Activated CD4-positive, alpha-beta T cell treated with anti-CD3 and anti-CD28 coated beads for 36 hours (primary cell): Measurements from ENCODE around the gene KDM1B. TPM values are rescaled to one million over a fixed set of nuclear protein-coding genes. Genes with fewer than 3 reads are reported as not detected.
A peak's percentile ranks its signal among the peaks of the same experiment; 100 is the strongest.
"Not testable (repeated sequence)": the region's sequence is repeated elsewhere in the genome, so short reads cannot be mapped to it uniquely, and the experiment has no call there.

Experiments
- ATAC-seq: fragments of 200-7000 bp; cut with Tn5 transposase; one replicate; pipeline ENCODE4 v1.10.0; 2021; ENCODE audit warnings: mild to moderate bottlenecking, moderate library complexity
- CTCF ChIA-PET: fragments of 350-600 bp; sonication (Branson Sonifier 250); formaldehyde crosslinking; loops from one replicate; lab custom pipeline; 2021; ENCODE audit warnings: antibody characterized with exemption; lab: Charles Lee
- POLR2A ChIA-PET: fragments of 350-600 bp; sonication (Branson Sonifier 250); formaldehyde crosslinking; loops from one replicate; lab custom pipeline; 2021; ENCODE audit warnings: antibody characterized with exemption, inconsistent platforms; lab: Charles Lee
- DNase-seq: peaks from one replicate; pipeline ENCODE4 v3.0.0-alpha.2; 2020
- H3K27ac Mint-ChIP-seq: one replicate; pipeline ENCODE4 v1.8.0; 2021; ENCODE audit warnings: mixed read lengths
- H3K27me3 Mint-ChIP-seq: one replicate; pipeline ENCODE4 v1.8.0; 2021; ENCODE audit warnings: mixed read lengths
- H3K36me3 Mint-ChIP-seq: one replicate; pipeline ENCODE4 v1.8.0; 2021; ENCODE audit warnings: low read depth, mixed read lengths
- H3K4me1 Mint-ChIP-seq: one replicate; pipeline ENCODE4 v1.8.0; 2021; ENCODE audit warnings: mixed read lengths
- H3K4me3 Mint-ChIP-seq: one replicate; pipeline ENCODE4 v1.8.0; 2021; ENCODE audit warnings: mild to moderate bottlenecking, moderate library complexity, mixed read lengths
- H3K9me3 Mint-ChIP-seq: one replicate; pipeline ENCODE4 v1.8.0; 2021; ENCODE audit warnings: low read depth, mixed read lengths
- intact Hi-C, 2 experiments: fragments of 100-400 bp; cut with DNase I in 1 of 2; cut with micrococcal nuclease in 1 of 2; formaldehyde crosslinking; loops; one replicate each; pipeline versions ENCODE4 v1.14.2 to v1.15.1; 2022 to 2024; cut with DNase I, micrococcal nuclease
- total RNA-seq, 2 experiments: library from RNA; stranded (reverse); gene quantifications; one replicate each; pipeline ENCODE4 v1.2.3, GENCODE V29; 2021

The KDM1B gene
- total RNA-seq, 2 experiments from 2014 or later, result 13.4 to 13.9 TPM

DNA sequence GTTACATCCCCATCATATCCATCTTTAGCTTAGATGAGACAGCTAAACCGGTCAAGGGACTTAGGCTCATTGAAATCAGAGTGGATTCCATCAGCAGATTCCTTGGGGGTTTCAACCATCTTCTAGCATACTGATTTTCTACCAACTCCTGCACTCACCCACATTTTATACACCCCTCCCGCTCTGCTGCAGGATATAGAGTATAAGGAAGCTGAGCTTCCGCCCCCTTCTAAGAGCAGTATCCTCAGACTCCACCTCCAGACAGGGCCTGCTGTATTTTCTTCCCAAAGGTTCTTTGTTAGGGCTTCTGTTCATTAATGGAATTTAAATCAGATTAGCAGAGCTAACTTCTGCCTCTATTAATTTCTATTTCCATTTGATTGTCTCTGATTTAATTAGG is 22.9 kb upstream of the KDM1B start:
- CTCF ChIA-PET, result interaction anchor here (0.6 kb wide), 1 partner anchor 221 kb away, joined by 3 read pairs; no protein-coding TSS in a partner anchor
- peaks cover 13% of the 10 kb centered on the region for H3K36me3 Mint-ChIP-seq

GRCh38 chr6:18135171-18135570 is 20.1 kb upstream of the KDM1B start:
- H3K4me1 Mint-ChIP-seq, result peaks cover 7% of the 10 kb centered on the region
- H3K36me3 Mint-ChIP-seq, result peaks cover 23% of the 10 kb centered on the region
- intact Hi-C loops, result no loop called here
- no peak overlapping the region for H3K27ac Mint-ChIP-seq
- no peaks in the 10 kb centered on the region for H3K9me3 Mint-ChIP-seq
- H3K27me3 Mint-ChIP-seq, result no peaks in the 10 kb centered on the region
- ChIA-PET CTCF (interaction anchor here (1.0 kb wide), 1 partner anchor 12 kb away, joined by 3 read pairs; the partner anchor contains the start of gene NHLRC1), POLR2A (no interaction called here)
- DNase-seq, result no peak
- H3K4me3 Mint-ChIP-seq, result no peak overlapping the region
- ATAC-seq, result no peak

More for the DNA sequence above, 22.9 kb upstream of the KDM1B start:
- ATAC-seq, result no peak
- H3K27ac Mint-ChIP-seq, result no peak overlapping the region
- H3K4me1 Mint-ChIP-seq, result peaks cover 7% of the 10 kb centered on the region
- no peaks in the 10 kb centered on the region for H3K27me3 Mint-ChIP-seq
- H3K9me3 Mint-ChIP-seq, result no peaks in the 10 kb centered on the region
- intact Hi-C loops, result no loop called here
- POLR2A ChIA-PET, result no interaction called here
- DNase-seq, result no peak
- H3K4me3 Mint-ChIP-seq, result no peak overlapping the region

DNA sequence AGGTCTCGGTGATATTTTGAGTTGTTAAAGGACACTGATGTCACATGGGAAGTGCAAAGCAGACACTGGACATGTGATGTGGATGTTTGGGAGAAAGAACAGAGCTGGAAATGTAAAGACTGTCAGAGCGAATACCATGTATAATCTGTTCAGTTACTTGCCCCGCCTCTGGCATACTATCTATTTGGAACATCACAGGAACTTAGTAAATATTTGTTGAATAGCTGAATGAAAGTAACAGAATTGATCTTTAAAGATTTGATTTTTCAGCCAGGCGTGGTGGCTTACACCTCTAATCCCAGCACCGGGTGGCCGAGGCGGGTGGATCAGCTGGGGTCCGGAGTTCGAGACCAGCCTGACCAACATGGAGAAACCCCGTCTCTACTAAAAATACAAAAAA is 19.0 kb upstream of the KDM1B start:
- ATAC-seq (no peak), DNase-seq (no peak)
- Mint-ChIP-seq H3K4me3 (no peak overlapping the region), H3K36me3 (peaks cover 24% of the 10 kb centered on the region), H3K9me3 (no peaks in the 10 kb centered on the region), H3K4me1 (peaks cover 7% of the 10 kb centered on the region), H3K27ac (no peak overlapping the region), H3K27me3 (no peaks in the 10 kb centered on the region)
- ChIA-PET CTCF (no interaction called here), POLR2A (no interaction called here)
- intact Hi-C loops, result no loop called here

GRCh38 chr6:18138906-18139305 is 16.3 kb upstream of the KDM1B start:
- Mint-ChIP-seq H3K9me3 (no peaks in the 10 kb centered on the region), H3K4me3 (no peak overlapping the region), H3K4me1 (peaks cover 7% of the 10 kb centered on the region), H3K27me3 (no peaks in the 10 kb centered on the region), H3K36me3 (peaks cover 30% of the 10 kb centered on the region), H3K27ac (no peak overlapping the region)
- intact Hi-C loops, result no loop called here
- CTCF ChIA-PET, result interaction anchor here (0.7 kb wide), 1 partner anchor 178 kb away, joined by 3 read pairs; no protein-coding TSS in a partner anchor
- no peak for DNase-seq
- no peak for ATAC-seq
- POLR2A ChIA-PET, result no interaction called here

GRCh38 chr6:18139935-18140621 is 15.1 kb upstream of the KDM1B start:
- CTCF ChIA-PET, result interaction anchor here (0.7 kb wide), 1 partner anchor 21 kb away, joined by 3 read pairs; no protein-coding TSS in a partner anchor
- intact Hi-C loops, result no loop called here
- no peak overlapping the region for H3K27ac Mint-ChIP-seq
- H3K36me3 Mint-ChIP-seq, result peaks cover 26% of the 10 kb centered on the region
- H3K9me3 Mint-ChIP-seq, result no peaks in the 10 kb centered on the region
- ATAC-seq (no peak), DNase-seq (no peak)
- no peak overlapping the region for H3K4me3 Mint-ChIP-seq
- POLR2A ChIA-PET, result no interaction called here
- H3K4me1 Mint-ChIP-seq, result peaks cover 2% of the 10 kb centered on the region
- H3K27me3 Mint-ChIP-seq, result no peaks in the 10 kb centered on the region

GRCh38 chr6:18141805-18142590 is 13.2 kb upstream of the KDM1B start:
- H3K27me3 Mint-ChIP-seq, result no peaks in the 10 kb centered on the region
- no peaks in the 10 kb centered on the region for H3K9me3 Mint-ChIP-seq
- POLR2A ChIA-PET, result no interaction called here
- CTCF ChIA-PET, result interaction anchor here (0.6 kb wide), 1 partner anchor 558 kb away, joined by 3 read pairs; no protein-coding TSS in a partner anchor
- H3K4me1 Mint-ChIP-seq, result peaks cover 3% of the 10 kb centered on the region
- intact Hi-C loops, result no loop called here
- no peak for DNase-seq
- no peak overlapping the region for H3K27ac Mint-ChIP-seq
- ATAC-seq, result no peak
- no peak overlapping the region for H3K4me3 Mint-ChIP-seq
- peaks cover 19% of the 10 kb centered on the region for H3K36me3 Mint-ChIP-seq

- Mint-ChIP-seq H3K27ac (no peak overlapping the region), H3K36me3 (peaks cover 19% of the 10 kb centered on the region)
- POLR2A ChIA-PET, result no interaction called here
Measured at GRCh38 chr6:18142591-18142861, 12.7 kb upstream of the KDM1B start.

DNA sequence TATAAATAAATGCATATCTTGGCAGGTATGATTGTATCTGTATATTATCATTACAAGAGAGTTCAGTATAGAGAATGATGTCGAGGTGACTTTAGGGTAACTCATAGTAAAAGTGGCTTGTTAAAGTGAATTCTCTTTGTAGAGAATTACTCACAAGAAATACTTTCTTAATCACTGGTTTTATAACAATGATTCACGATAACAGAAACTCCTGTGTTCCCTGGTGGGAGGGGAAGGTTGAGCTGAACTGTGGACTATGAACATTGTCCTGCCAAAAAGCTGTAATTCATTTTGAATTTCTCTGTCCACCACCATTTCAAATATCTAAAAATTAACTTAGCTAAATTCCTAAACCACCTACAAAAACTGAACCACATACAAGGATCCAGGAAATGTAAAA is 8.1 kb upstream of the KDM1B start:
- Mint-ChIP-seq H3K9me3 (no peaks in the 10 kb centered on the region), H3K27me3 (no peaks in the 10 kb centered on the region), H3K4me3 (no peak overlapping the region), H3K36me3 (peaks cover 14% of the 10 kb centered on the region), H3K27ac (no peak overlapping the region), H3K4me1 (peaks cover 18% of the 10 kb centered on the region)
- peak; percentile 14 for DNase-seq
- ChIA-PET POLR2A (no interaction called here), CTCF (interaction anchor here (0.7 kb wide), 2 partner anchors 449 to 452 kb away, joined by 3 to 4 read pairs; no protein-coding TSS in a partner anchor)
- intact Hi-C loops, result loop anchor here in 1 of 2 experiments (5.0 kb wide), 1 partner anchor 365 kb away; no protein-coding TSS in a partner anchor
- peak; percentile 96 for ATAC-seq

More at GRCh38 chr6:18142591-18142861, 12.7 kb upstream of the KDM1B start:
- H3K4me3 Mint-ChIP-seq, result no peak overlapping the region
- CTCF ChIA-PET, result interaction anchor here (0.6 kb wide), 1 partner anchor 559 kb away, joined by 3 read pairs; no protein-coding TSS in a partner anchor
- ATAC-seq (no peak), DNase-seq (no peak)
- H3K4me1 Mint-ChIP-seq, result peaks cover 8% of the 10 kb centered on the region
- no peaks in the 10 kb centered on the region for H3K27me3 Mint-ChIP-seq
- intact Hi-C loops, result no loop called here
- no peaks in the 10 kb centered on the region for H3K9me3 Mint-ChIP-seq

- no peak overlapping the region for H3K27ac Mint-ChIP-seq
- ATAC-seq, result no peak
- no peaks in the 10 kb centered on the region for H3K9me3 Mint-ChIP-seq
- peaks cover 21% of the 10 kb centered on the region for H3K4me1 Mint-ChIP-seq
- POLR2A ChIA-PET, result no interaction called here
- peaks cover 10% of the 10 kb centered on the region for H3K36me3 Mint-ChIP-seq
- intact Hi-C loops, result loop anchor here in 1 of 2 experiments (5.0 kb wide), 1 partner anchor 365 kb away; no protein-coding TSS in a partner anchor
- no peak overlapping the region for H3K4me3 Mint-ChIP-seq
- no peak for DNase-seq
- H3K27me3 Mint-ChIP-seq, result no peaks in the 10 kb centered on the region
- CTCF ChIA-PET, result interaction anchor here (0.7 kb wide), 2 partner anchors 450 to 453 kb away, joined by 3 to 4 read pairs; no protein-coding TSS in a partner anchor
Measured at GRCh38 chr6:18147616-18148015, 7.6 kb upstream of the KDM1B start.

- intact Hi-C loops, result loop anchor here in 1 of 2 experiments (5.0 kb wide), 1 partner anchor 364 kb away; no protein-coding TSS in a partner anchor
- Mint-ChIP-seq H3K36me3 (peaks cover 8% of the 10 kb centered on the region), H3K4me3 (no peak overlapping the region), H3K4me1 (peaks cover 30% of the 10 kb centered on the region), H3K9me3 (no peaks in the 10 kb centered on the region), H3K27ac (no peak overlapping the region), H3K27me3 (no peaks in the 10 kb centered on the region)
- DNase-seq, result peak; percentile 8
- POLR2A ChIA-PET, result no interaction called here
- no peak for ATAC-seq
- CTCF ChIA-PET, result no interaction called here
Measured at GRCh38 chr6:18148304-18149025, 6.8 kb upstream of the KDM1B start.

GRCh38 chr6:18151391-18151790 is 3.8 kb upstream of the KDM1B start:
- H3K36me3 Mint-ChIP-seq, ATAC-seq, intact Hi-C loops, DNase-seq, POLR2A ChIA-PET, H3K27me3 Mint-ChIP-seq, H3K4me3 Mint-ChIP-seq, H3K27ac Mint-ChIP-seq, H3K9me3 Mint-ChIP-seq: not testable (repeated sequence)
- CTCF ChIA-PET, result interaction anchor here (0.7 kb wide), 1 partner anchor 1767 kb away, joined by 4 read pairs; no protein-coding TSS in a partner anchor
- peaks cover 44% of the 10 kb centered on the region for H3K4me1 Mint-ChIP-seq
